GM12892 (cell line): ENCODE results near the gene IL11.

Experiments used
- POLR2A ChIP-seq: IDR thresholded peaks from 2 replicates; pipeline ENCODE4 v1.6.1; 2011; ENCODE audit warnings: low read depth, low read length, control low read depth
- POLR2AphosphoS5 ChIP-seq: IDR thresholded peaks from 2 replicates; pipeline ENCODE4 v1.6.1; 2011; ENCODE audit warnings: low read depth, low read length, control low read depth
- TAF1 ChIP-seq: IDR thresholded peaks from 2 replicates; pipeline ENCODE4 v1.6.1; 2011; ENCODE audit warnings: low read depth, mild to moderate bottlenecking, control low read depth, low read length, borderline replicate concordance

GRCh38 chr19:55358493-55358892, 11.8 kb downstream of the IL11 start:
- TF ChIP-seq POLR2A (no peak), POLR2AphosphoS5 (no peak), TAF1 (no peak)
